Measurements from ENCODE around the gene MYO1E. TPM values are rescaled to one million over a fixed set of nuclear protein-coding genes. Genes with fewer than 3 reads are reported as not detected.

Gene MYO1E
- total RNA-seq, 2 experiments from 2014 or later, result 20.3 to 22.7 TPM

DNA sequence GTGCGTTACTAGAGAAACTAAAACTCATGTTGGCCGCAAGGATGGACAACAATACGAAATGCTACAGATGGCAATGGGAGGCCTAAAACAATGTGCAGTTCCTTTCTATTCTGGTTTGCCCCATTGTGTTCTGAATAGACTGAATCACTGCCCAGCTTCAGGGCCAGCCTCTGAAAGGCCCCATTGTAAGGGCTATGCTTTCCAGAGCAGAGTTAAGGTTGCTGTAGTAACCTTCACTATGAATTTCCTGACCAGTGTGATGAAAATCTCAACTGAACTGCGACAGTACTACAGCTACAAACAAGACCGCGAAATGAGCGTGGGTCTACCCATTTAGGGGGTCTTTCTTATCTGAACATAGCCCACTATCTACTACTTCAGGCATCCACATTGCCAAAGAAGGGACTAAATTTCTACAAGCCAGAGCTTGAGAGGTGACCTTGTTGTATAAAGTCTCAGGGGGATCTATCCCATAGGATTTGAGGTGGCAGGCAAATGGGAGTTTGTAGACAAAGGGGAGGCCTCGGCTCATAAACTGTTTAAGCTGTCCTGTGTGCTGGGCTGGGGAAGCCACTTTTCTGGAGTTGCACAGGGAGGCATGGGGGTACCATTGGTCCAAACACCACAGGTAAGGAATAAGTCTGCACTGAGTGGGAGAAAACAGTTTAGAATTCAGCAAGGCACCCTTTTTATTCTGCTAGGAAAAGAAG is 80.1 kb downstream of the MYO1E start:
- CTCF ChIA-PET, result no interaction called here
- POLR2A ChIA-PET, result no interaction called here
- Mint-ChIP-seq H3K27ac (no peak overlapping the region), H3K4me1 (ENCODE audit: low read depth) (peaks cover 7% of the 10 kb centered on the region), H3K4me3 (no peak overlapping the region), H3K27me3 (peaks cover 3% of the 10 kb centered on the region), H3K9me3 (no peaks in the 10 kb centered on the region), H3K36me3 (ENCODE audit: low read depth) (no peaks in the 10 kb centered on the region)
- intact Hi-C loops (cut with micrococcal nuclease), result no loop called here
- no peak for ATAC-seq
- TF ChIP-seq, protein P1, sequence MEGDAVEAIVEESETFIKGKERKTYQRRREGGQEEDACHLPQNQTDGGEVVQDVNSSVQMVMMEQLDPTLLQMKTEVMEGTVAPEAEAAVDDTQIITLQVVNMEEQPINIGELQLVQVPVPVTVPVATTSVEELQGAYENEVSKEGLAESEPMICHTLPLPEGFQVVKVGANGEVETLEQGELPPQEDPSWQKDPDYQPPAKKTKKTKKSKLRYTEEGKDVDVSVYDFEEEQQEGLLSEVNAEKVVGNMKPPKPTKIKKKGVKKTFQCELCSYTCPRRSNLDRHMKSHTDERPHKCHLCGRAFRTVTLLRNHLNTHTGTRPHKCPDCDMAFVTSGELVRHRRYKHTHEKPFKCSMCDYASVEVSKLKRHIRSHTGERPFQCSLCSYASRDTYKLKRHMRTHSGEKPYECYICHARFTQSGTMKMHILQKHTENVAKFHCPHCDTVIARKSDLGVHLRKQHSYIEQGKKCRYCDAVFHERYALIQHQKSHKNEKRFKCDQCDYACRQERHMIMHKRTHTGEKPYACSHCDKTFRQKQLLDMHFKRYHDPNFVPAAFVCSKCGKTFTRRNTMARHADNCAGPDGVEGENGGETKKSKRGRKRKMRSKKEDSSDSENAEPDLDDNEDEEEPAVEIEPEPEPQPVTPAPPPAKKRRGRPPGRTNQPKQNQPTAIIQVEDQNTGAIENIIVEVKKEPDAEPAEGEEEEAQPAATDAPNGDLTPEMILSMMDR (IDR thresholded peaks at IDR 0.05), result no peak
- no peak for DNase-seq

DNA sequence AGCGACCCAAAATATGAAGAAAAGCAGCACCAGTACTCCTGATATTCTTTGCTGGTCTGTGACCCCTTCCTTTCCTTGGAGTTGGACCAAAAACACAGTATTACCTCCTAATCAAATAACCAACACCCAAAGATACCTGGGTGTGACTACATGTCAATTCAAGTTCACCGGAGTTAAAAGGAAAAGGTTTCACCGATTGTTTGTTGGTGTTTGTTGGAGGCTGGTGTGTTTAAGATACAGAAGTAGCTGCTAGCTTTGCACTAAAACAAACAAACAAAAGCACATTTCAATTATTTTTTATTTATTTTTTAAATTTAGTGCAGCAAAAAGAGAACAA is 81.5 kb downstream of the MYO1E start:
- H3K27me3 Mint-ChIP-seq, result peaks cover 3% of the 10 kb centered on the region
- ChIA-PET POLR2A (interaction anchor here (0.6 kb wide), 2 partner anchors 52 to 345 kb away, joined by 3 read pairs; no protein-coding TSS in a partner anchor), CTCF (no interaction called here)
- TF ChIP-seq, protein P1 (IDR thresholded peaks at IDR 0.05), result no peak
- intact Hi-C loops (cut with micrococcal nuclease), result no loop called here
- H3K4me3 Mint-ChIP-seq, result no peak overlapping the region
- H3K36me3 Mint-ChIP-seq (ENCODE audit: low read depth), result no peaks in the 10 kb centered on the region
- ATAC-seq, result no peak
- DNase-seq, result no peak
- no peaks in the 10 kb centered on the region for H3K9me3 Mint-ChIP-seq
- H3K4me1 Mint-ChIP-seq (ENCODE audit: low read depth), result peaks cover 2% of the 10 kb centered on the region
- no peak overlapping the region for H3K27ac Mint-ChIP-seq

DNA sequence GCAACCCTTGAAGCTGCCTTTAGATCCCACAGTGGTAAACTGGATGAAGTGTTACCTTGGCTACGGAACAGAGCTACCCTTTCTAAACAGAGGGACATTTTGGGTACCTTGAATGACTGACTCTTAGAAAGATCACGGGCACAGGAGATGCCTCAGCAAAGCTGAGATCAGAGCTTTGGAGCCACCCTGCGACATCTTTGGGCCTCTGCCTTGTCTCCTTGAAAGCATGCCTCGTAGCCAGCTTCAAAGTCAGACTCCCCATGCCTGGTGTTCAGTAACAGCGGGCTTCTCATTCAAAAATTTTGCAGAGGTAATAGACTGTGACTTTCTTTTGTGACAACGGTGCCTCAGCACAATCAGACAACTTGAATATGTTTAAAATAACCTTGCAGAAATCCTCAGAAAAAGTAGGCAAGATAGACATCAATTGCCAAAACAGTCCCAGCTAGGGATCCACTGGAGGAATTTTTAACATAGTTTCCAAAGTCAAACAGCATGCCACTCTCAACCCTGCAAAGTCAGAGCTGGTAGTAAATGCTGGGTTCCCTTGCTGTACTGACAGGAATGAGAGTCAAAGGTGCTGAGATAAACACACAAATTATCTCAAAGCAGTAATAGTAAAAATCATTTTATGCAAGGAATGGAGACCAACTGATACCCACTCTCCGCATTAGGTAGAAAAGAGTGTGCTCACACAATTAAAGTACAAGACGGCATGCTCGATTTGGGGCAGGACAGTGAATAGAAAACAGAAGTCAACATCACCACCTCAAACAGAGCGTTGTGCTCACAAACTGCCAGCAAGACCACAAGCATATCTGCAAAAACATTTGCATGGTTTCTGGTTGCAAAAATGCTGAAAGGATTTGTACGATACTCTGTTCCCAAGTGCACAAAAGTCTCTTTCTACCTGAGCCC is 82.1 kb downstream of the MYO1E start:
- peaks cover 2% of the 10 kb centered on the region for H3K4me1 Mint-ChIP-seq (ENCODE audit: low read depth)
- no peak overlapping the region for H3K4me3 Mint-ChIP-seq
- no peaks in the 10 kb centered on the region for H3K36me3 Mint-ChIP-seq (ENCODE audit: low read depth)
- intact Hi-C loops (cut with micrococcal nuclease), result no loop called here
- DNase-seq (no peak), ATAC-seq (no peak)
- ChIA-PET POLR2A (interaction anchor here (0.6 kb wide), 1 partner anchor 344 kb away, joined by 3 read pairs; no protein-coding TSS in a partner anchor), CTCF (interaction anchor here (1.0 kb wide), 1 partner anchor 35 kb away, joined by 3 read pairs; no protein-coding TSS in a partner anchor)
- peaks cover 3% of the 10 kb centered on the region for H3K27me3 Mint-ChIP-seq
- no peaks in the 10 kb centered on the region for H3K9me3 Mint-ChIP-seq
- TF ChIP-seq, protein P1 (IDR thresholded peaks at IDR 0.05), result no peak
- no peak overlapping the region for H3K27ac Mint-ChIP-seq

DNA sequence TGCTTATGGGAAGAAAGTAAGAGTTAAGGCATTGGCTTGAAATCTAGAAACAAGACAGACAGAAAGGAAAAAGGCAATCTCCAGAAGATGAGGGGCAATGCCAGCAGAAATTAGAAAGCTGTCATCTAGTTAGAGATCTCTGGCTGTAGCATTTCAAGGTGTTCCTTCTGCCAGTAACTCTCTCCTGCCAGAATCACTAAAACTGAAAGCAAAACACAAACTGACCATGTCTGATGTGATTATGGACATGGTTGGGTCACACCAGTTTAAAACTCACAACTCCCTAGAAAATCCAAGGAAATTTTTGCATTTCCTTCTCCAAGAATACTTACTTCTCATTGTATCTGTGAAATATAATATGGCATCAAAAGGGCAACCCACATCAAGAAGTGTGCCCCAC is 83.1 kb downstream of the MYO1E start:
- Mint-ChIP-seq H3K4me3 (no peak overlapping the region), H3K27ac (no peak overlapping the region), H3K36me3 (ENCODE audit: low read depth) (no peaks in the 10 kb centered on the region), H3K9me3 (no peaks in the 10 kb centered on the region), H3K27me3 (no peaks in the 10 kb centered on the region), H3K4me1 (ENCODE audit: low read depth) (peaks cover 2% of the 10 kb centered on the region)
- CTCF ChIA-PET, result interaction anchor here (1.0 kb wide), 1 partner anchor 34 kb away, joined by 3 read pairs; no protein-coding TSS in a partner anchor
- TF ChIP-seq, protein P1 (IDR thresholded peaks at IDR 0.05), result no peak
- no peak for ATAC-seq
- no peak for DNase-seq
- POLR2A ChIA-PET, result no interaction called here
- intact Hi-C loops (cut with micrococcal nuclease), result no loop called here

Data from activated CD8-positive, alpha-beta T cell treated with anti-CD3 and anti-CD28 coated beads for 36 hours (primary cell).